Smooth muscle cell (in vitro differentiated cells): ENCODE results near the gene RNF150. TPM values are rescaled to one million over a fixed set of nuclear protein-coding genes. Genes with fewer than 3 reads are reported as not detected.

Source experiments
- DNase-seq: peaks from one replicate; lab custom pipeline; 2025; ENCODE audit not compliant: unreplicated experiment; lab: John Stamatoyannopoulos, UW
- H2AFZ ChIP-seq: fragments of 200-600 bp; sonication (generic); 2 replicates; pipeline ENCODE4 v1.6.0; 2016; ENCODE audit warnings: antibody characterized with exemption, low read depth, mild to moderate bottlenecking
- H3F3A ChIP-seq: fragments of 200-600 bp; sonication (generic); 2 replicates; pipeline ENCODE4 v1.6.0; 2017; ENCODE audit warnings: antibody characterized with exemption, low read depth
- H3K27ac ChIP-seq: fragments of 200-600 bp; sonication (generic); 2 replicates; pipeline ENCODE4 v1.5.1; 2016; ENCODE audit warnings: low read depth, mild to moderate bottlenecking
- H3K27me3 ChIP-seq: fragments of 200-600 bp; sonication (generic); 2 replicates; pipeline ENCODE4 v1.6.1; 2016; ENCODE audit warnings: low read depth, mild to moderate bottlenecking
- H3K36me3 ChIP-seq: fragments of 200-600 bp; sonication (generic); 2 replicates; pipeline ENCODE4 v1.5.1; 2016; ENCODE audit warnings: low read depth
- H3K4me1 ChIP-seq: fragments of 200-600 bp; sonication (generic); 2 replicates; pipeline ENCODE4 v1.5.1; 2016; ENCODE audit warnings: low read depth
- H3K4me2 ChIP-seq: fragments of 200-600 bp; sonication (generic); 2 replicates; pipeline ENCODE4 v1.6.0; 2016; ENCODE audit warnings: mild to moderate bottlenecking
- H3K4me3 ChIP-seq: fragments of 200-600 bp; sonication (generic); 2 replicates; pipeline ENCODE4 v1.5.1; 2016; ENCODE audit warnings: mild to moderate bottlenecking
- H3K79me2 ChIP-seq: fragments of 200-600 bp; sonication (generic); 2 replicates; pipeline ENCODE4 v1.6.0; 2016; ENCODE audit warnings: low read depth, mild to moderate bottlenecking
- H3K9ac ChIP-seq: fragments of 200-600 bp; sonication (generic); 2 replicates; pipeline ENCODE4 v1.6.0; 2016; ENCODE audit warnings: low read depth
- H3K9me3 ChIP-seq: fragments of 200-600 bp; sonication (generic); replicated peaks from 2 replicates; pipeline ENCODE4 v1.5.1; 2016; ENCODE audit warnings: low read depth
- H4K20me1 ChIP-seq: fragments of 200-600 bp; sonication (generic); 2 replicates; pipeline ENCODE4 v1.6.0; 2016; ENCODE audit warnings: low read depth
- CTCF ChIP-seq: fragments of 200-600 bp; sonication (generic); IDR thresholded peaks from 2 replicates; pipeline ENCODE4 v1.5.1; 2017; ENCODE audit warnings: borderline replicate concordance, mild to moderate bottlenecking, antibody characterized with exemption; ENCODE audit not compliant: insufficient read depth, poor library complexity, severe bottlenecking
- WGBS: methylation state at CpG from one replicate; pipeline ENCODE4 v1.1.7; 2016; ENCODE audit warnings: low lambda C conversion rate; 5-methylcytosine and 5-hydroxymethylcytosine counted together
- polyA plus RNA-seq: library from polyadenylated mRNA; unstranded; fragments of >200 nt; fragmentation: Nextera tagmentation; extraction: Ambion mirVana; gene quantifications from 2 replicates; pipeline ENCODE4 v1.2.1, GENCODE V29; 2016
- total RNA-seq: library from RNA; depleted of rRNA; stranded (reverse); fragments of >200 nt; gene quantifications from 2 replicates; pipeline ENCODE4 v1.2.3, GENCODE V29; 2014

Gene RNF150
- total and polyA plus RNA-seq, 2 experiments from 2014 or later = 0.09 to 2.2 TPM

- Histone ChIP-seq H3K9ac (no peak overlapping the region), H2AFZ (no peak overlapping the region), H3K27ac (no peak overlapping the region), H3F3A (no peaks in the 10 kb centered on the region), H4K20me1 (no peaks in the 10 kb centered on the region), H3K36me3 (no peaks in the 10 kb centered on the region), H3K9me3 (no peaks in the 10 kb centered on the region), H3K4me2 (no peak overlapping the region), H3K4me3 (no peak overlapping the region), H3K27me3 (peaks cover 62% of the 10 kb centered on the region), H3K4me1 (no peaks in the 10 kb centered on the region), H3K79me2 (no peaks in the 10 kb centered on the region)
- WGBS = 97% methylated on average over 3 of the region's 3 CpGs
- no peak for DNase-seq
- TF ChIP-seq CTCF = no peak
Measured at GRCh38 chr4:140930011-140930410, 203.3 kb downstream of the RNF150 start.

- H3K27ac ChIP-seq = no peak overlapping the region
- no peaks in the 10 kb centered on the region for H3K79me2 ChIP-seq
Measured at GRCh38 chr4:140928880-140929279, 204.4 kb downstream of the RNF150 start.

GRCh38 chr4:140926672-140927071 lies 206.6 kb downstream of the RNF150 start:
- no peak for TF ChIP-seq CTCF
- H2AFZ ChIP-seq = no peak overlapping the region
- H3K79me2 ChIP-seq = no peaks in the 10 kb centered on the region
- H3K27ac ChIP-seq = no peak overlapping the region
- H3K9ac ChIP-seq = no peak overlapping the region
- no peaks in the 10 kb centered on the region for H3K4me1 ChIP-seq
- H4K20me1 ChIP-seq = no peaks in the 10 kb centered on the region
- WGBS = 50% methylated on average over 2 of the region's 2 CpGs
- no peak for DNase-seq
- H3K36me3 ChIP-seq = no peaks in the 10 kb centered on the region
- peaks cover 42% of the 10 kb centered on the region for H3K27me3 ChIP-seq
- no peak overlapping the region for H3K4me3 ChIP-seq
- no peak overlapping the region for H3K4me2 ChIP-seq
- H3F3A ChIP-seq = no peaks in the 10 kb centered on the region
- no peaks in the 10 kb centered on the region for H3K9me3 ChIP-seq

More at GRCh38 chr4:140928880-140929279, 204.4 kb downstream of the RNF150 start:
- Histone ChIP-seq H2AFZ (no peak overlapping the region), H3K4me3 (no peak overlapping the region), H3F3A (no peaks in the 10 kb centered on the region), H3K9ac (no peak overlapping the region), H3K9me3 (no peaks in the 10 kb centered on the region), H3K4me1 (no peaks in the 10 kb centered on the region), H3K4me2 (no peak overlapping the region), H4K20me1 (no peaks in the 10 kb centered on the region), H3K36me3 (no peaks in the 10 kb centered on the region), H3K27me3 (peaks cover 64% of the 10 kb centered on the region)
- TF ChIP-seq CTCF = no peak
- DNase-seq = no peak
- 56% methylated on average over 3 of the region's 3 CpGs for WGBS

- no peak overlapping the region for H3K9ac ChIP-seq
- no peaks in the 10 kb centered on the region for H3K9me3 ChIP-seq
- H3K79me2 ChIP-seq = no peaks in the 10 kb centered on the region
- no peak overlapping the region for H2AFZ ChIP-seq
- H3K27ac ChIP-seq = no peak overlapping the region
- H4K20me1 ChIP-seq = no peaks in the 10 kb centered on the region
- WGBS = 90% methylated on average over 6 of the region's 6 CpGs
- TF ChIP-seq CTCF = no peak
- no peak overlapping the region for H3K4me3 ChIP-seq
- H3K4me2 ChIP-seq = no peak overlapping the region
- peaks cover 33% of the 10 kb centered on the region for H3K27me3 ChIP-seq
- H3K36me3 ChIP-seq = no peaks in the 10 kb centered on the region
- DNase-seq = no peak
- no peaks in the 10 kb centered on the region for H3F3A ChIP-seq
- H3K4me1 ChIP-seq = no peaks in the 10 kb centered on the region
Measured at GRCh38 chr4:140925417-140925816, 207.9 kb downstream of the RNF150 start.
